GM21381 (cell line): ENCODE results near the gene PPARGC1A.
A peak's percentile ranks its signal among the peaks of the same experiment; 100 is the strongest.

Experiments
- ATAC-seq: cut with Tn5 transposase; IDR thresholded peaks from one replicate; pipeline ENCODE4 v1.9.1; 2021; ENCODE audit warnings: mild to moderate bottlenecking, moderate library complexity; ENCODE audit not compliant: unreplicated experiment

PPARGC1A gene

GRCh38 chr4:23911675-23912455 is 22.0 kb upstream of the PPARGC1A start:
- peak; percentile 82 for ATAC-seq

DNA sequence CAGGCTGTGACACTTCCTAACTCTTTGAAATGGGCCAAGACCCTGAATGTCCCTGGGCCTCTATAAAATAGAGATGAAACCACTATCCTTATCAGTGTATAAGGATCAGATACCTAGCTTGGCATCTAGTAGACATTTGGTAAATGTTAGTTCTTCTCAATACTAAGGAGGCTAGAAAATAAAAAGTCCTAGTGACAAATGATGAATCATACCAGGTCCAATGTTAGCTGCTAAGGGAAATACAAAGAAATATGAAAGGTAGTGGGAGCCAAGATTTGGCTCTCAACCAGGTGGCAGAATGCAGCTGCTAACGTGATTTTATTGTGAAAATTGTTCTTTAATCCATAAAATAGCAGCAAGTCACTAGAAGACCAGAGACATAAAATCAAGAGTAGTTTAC is 19.8 kb upstream of the PPARGC1A start:
- no peak for ATAC-seq

- no peak for ATAC-seq
These were observed 17.0 kb upstream of the PPARGC1A start for GRCh38 chr4:23906839-23907238.

DNA sequence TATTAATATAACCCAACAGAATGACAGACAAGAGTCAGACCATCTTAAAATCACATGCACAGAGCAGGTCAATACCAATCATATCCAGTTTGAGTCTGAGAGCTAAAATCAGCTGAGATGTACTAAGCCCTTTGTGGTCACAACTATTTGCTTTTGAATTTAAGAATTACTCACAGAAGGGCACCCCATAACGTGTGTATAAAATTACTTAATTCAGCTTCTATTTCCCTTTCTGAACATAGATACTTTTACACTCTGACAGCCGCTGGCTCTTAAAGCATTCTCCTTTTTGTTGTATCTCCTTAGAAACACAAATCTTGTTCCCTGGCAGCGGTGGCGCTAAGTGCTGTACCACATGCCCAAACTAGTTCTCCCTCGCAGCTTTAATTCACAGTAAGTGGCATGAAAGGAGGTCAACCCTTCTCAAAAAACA is 14.8 kb upstream of the PPARGC1A start:
- no peak for ATAC-seq

- ATAC-seq: no peak
These were observed 14.1 kb upstream of the PPARGC1A start for GRCh38 chr4:23903859-23904438.

DNA sequence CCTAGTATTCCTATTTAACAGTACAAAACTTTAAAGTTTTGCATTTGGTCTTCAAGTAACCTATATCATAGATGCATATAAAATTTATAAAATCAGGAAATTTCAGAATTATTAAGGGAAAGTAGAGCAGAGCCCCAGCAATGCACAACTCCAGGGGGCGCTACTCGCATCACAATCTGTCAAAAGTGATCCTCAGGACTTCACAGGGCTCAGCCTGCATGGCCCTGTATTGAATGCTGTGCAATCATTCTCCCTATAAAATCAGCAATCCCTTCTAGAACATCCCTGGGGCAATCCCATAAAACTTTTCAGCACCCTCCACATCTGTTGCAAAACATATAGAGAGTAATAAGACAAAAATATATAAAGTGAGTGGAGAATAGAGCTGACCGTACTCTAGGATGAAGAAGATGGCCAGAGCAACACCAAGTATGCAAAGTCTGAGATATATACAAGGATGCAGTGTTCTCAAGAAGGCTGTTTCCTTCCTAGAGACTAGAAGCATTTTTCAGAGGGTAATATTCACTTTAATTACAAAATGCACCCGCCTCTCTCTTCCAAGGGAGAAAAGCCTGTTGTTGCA is 12.5 kb upstream of the PPARGC1A start:
- no peak for ATAC-seq

DNA sequence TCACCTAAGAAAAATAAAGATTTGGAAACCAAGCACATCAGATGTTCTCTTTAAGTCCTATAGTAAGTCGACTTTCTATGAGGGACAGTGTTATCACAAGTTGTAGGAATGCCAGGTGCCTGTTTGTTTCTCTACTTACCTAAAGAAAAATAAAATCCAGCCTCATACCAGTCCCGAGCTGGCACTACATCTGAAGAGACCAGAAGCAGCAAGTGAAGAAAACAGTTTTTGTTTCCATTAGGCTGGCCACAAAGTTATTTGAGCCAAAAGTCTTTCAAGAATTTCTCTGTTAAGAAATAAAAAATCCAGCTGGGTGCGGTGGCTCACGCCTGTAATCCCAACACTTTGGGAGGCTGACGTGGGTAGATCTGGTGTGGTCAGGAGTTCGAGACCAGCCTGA is 10.8 kb upstream of the PPARGC1A start:
- ATAC-seq: no peak

GRCh38 chr4:23899565-23899964 is 9.7 kb upstream of the PPARGC1A start:
- no peak for ATAC-seq

GRCh38 chr4:23897564-23898109 is 7.8 kb upstream of the PPARGC1A start:
- no peak for ATAC-seq

GRCh38 chr4:23894021-23894420 is 4.2 kb upstream of the PPARGC1A start:
- ATAC-seq: no peak

DNA sequence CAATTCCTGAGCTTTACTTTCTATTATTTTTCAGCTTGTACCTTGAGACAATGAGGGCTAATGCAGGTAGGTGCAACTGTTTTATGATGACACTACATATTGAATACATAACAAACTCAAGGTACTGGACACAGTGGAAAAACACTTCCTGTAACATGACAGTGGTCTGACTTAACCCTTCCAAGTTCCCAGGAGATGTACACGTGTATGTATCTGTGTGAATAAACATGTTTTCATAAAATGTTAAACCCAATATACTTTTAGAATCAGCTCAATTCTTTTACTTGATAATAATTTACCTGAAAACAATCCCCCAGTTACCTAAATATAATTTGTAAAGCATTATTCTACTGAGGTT is 1.2 kb upstream of the PPARGC1A start:
- no peak for ATAC-seq

GRCh38 chr4:23890369-23891063 is 669 bp upstream of the PPARGC1A start:
- no peak for ATAC-seq

GRCh38 chr4:23889391-23889790 is 456 bp downstream of the PPARGC1A start:
- no peak for ATAC-seq

GRCh38 chr4:23888421-23889319 is 1.2 kb downstream of the PPARGC1A start:
- ATAC-seq: no peak

GRCh38 chr4:23887989-23888388 is 1.9 kb downstream of the PPARGC1A start:
- no peak for ATAC-seq

DNA sequence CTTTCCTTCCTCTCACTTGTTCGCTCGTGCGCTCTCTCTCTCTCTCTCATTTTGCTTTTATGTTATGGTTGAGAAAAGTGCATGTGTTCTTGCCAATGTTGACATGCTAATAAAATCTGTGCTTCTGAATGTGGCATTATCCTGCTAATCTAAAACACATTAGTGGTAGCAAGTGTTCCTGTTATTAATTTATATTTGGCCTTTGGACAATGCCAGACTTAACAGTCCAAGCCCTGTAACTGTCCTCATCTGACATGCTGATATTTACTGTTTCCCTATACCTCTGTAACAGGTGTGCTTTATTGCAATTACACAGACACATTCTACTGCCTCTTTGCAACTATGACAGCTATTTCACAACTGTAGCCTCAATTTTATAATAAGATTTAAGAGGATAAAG is 2.7 kb downstream of the PPARGC1A start:
- ATAC-seq: no peak

DNA sequence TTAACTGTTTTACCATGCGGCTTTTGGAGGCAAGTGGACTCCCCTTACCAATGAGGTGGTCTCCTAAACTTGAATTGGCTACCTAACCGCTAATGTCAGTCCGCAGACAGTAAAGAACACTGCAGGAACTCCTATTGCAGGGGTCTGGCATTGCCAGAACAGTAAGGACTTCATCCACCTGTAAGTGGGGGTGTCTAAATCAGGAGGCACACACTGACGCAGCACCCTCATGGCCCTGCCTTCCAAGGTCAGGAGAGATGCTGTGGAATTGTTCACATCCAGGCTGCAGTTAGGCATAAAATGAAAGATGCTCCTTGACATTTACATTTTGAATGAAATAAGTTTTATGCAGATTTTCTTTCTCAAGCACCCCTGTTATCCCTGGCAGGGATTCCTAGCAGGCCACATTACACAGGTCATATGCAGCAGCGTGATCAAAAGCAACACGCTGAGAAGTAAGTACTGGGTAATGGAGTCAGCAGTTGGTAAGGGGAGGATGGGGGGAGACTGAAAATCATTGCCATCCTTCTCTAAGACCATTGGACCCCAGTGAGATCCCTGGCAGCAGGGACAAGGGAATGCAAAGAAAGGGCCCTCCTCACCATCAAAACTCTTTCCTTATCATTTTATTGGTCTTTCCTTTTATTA is 3.8 kb downstream of the PPARGC1A start:
- no peak for ATAC-seq

DNA sequence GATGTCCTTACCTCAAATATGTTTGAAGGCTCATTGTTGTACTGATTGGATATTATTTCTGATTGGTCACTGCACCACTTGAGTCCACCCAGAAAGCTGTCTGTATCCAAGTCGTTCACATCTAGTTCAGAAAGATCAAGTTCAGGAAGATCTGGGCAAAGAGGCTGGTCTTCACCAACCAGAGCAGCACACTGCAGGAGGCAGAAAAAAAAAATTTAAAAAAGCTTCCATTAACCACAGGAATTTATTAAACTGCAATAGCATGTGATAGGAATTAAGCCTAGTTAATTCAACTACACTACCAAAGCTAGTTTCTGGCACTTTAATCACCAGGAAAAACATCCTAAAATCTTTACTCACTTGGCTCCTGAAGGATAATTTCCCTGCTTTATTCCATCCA is 5.1 kb downstream of the PPARGC1A start:
- no peak for ATAC-seq

- no peak for ATAC-seq
These were observed 5.6 kb downstream of the PPARGC1A start for GRCh38 chr4:23884261-23884660.

- ATAC-seq: no peak
These were observed 6.8 kb downstream of the PPARGC1A start for GRCh38 chr4:23882976-23883531.
